Measurements from ENCODE around the gene FSCN2.

- TF ChIP-seq CTCF (IDR thresholded peaks at IDR 0.05) (no peak), POLR2A (IDR thresholded peaks at IDR 0.05) (peak in 1 of 2 donors; percentile 22)
Measured at GRCh38 chr17:81508639-81509206, 19.5 kb upstream of the FSCN2 start.
